Measurements from ENCODE around the gene CBL.
"Not testable (repeated sequence)": the region's sequence is repeated elsewhere in the genome, so short reads cannot be mapped to it uniquely, and the experiment has no call there.

Gene CBL

DNA sequence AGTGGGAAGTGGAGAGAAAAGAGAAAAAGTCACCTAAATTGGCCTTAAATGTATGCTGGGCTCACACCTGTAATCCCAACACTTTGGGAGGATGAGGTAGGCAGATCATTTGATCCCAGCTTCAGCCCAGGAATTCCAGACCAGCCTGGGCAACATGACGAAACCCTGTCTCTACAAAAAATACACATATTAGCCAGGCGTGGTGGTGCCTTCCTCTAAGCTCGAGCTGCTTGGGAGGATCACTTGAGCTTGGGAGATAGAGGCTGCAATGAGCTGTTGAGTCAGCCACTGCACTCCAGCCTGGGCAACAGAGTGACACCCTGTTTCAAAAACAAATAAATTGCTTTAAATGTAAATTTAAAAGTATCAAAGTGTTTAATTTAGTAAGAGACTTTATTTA lies 3.9 kb downstream of the CBL start:
- DNase-seq (ENCODE audit: low read depth in 2 of 2): no peak

GRCh38 chr11:119218141-119218878 lies 12.2 kb downstream of the CBL start:
- no peak for DNase-seq (ENCODE audit: low read depth in 2 of 2)

DNA sequence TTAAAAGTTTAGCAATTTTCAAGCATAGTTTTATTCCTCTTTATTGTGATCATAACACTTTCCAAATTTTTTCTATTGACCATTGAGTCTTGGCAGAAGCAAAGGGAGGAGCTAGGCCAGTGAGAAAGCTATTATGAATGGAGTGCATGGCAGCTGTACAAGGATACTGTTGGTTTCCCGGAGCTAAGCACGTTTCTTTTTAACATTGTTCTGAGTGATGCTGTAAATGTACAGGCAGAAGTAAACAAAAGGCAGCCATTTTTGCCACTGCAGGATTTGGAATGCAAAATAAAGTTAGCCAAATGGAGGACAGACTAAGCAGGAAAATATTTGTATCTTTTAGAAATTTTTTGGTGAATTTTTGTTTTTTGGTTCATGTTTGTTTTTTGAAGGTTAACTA lies 16.2 kb downstream of the CBL start:
- no peak for DNase-seq (ENCODE audit: low read depth in 2 of 2)

DNA sequence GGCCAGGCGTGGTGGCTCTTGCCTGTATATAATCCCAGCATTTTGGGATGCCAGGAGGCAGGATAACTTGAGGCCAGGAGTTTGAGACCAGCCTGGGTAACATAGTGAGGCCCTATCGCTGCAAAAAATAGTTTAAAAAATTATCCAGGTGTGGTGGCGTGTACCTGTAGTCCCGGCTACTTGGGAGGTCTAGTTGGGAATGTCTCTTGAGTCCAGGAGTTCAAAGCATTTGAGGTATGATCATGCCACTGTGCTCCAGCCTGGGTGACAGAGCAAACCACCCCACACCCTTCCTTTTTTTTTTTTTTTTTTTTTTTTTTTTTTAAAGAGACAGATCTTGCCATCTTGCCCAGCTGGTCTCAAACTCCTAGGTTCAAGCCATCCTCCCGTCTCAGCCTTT lies 16.8 kb downstream of the CBL start:
- no peak for DNase-seq (ENCODE audit: low read depth in 2 of 2)

GRCh38 chr11:119223856-119224255 lies 17.7 kb downstream of the CBL start:
- DNase-seq (ENCODE audit: low read depth in 2 of 2): no peak

GRCh38 chr11:119228535-119229287 lies 22.6 kb downstream of the CBL start:
- not testable (repeated sequence) for DNase-seq (ENCODE audit: low read depth in 2 of 2)

- no peak for DNase-seq (ENCODE audit: low read depth in 2 of 2)
Measured at GRCh38 chr11:119229288-119229672, 23.1 kb downstream of the CBL start.

DNA sequence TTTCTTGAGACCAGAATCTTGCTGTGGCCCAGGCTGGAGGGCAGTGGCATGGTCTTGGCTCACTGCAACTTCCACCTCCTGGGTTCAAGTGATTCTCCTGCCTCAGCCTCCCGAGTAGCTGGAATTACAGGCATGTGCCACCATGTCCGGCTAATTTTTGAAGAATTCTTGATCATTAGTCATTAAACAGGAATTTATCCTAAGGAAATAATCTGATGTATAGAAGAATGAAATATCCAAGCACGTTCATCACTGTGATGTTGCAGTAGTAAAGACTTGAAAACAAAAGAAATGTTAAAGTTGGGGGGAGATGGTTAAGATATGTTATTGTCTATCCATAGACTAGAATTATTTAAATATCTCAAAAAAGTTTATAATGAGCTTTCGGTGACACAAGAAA lies 23.6 kb downstream of the CBL start:
- DNase-seq (ENCODE audit: low read depth in 2 of 2): no peak

DNA sequence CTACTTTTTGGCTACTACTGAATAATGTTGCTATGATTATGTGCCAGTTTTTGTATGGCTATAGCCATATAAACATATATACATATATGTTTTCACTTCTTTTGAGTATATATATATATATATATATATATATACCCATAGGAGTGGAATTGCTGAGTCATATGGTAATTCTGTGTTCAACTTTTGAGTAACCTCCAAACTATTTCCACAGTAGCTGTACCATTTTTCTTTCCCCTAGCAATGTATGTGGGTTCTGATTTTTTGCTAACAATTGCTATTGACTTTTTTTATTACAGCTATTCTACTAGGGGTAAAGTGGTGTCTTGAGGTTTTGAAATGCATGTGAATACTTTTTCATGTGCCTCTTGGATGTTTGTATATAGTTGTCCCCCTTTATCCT lies 30.4 kb downstream of the CBL start:
- no peak for DNase-seq (ENCODE audit: low read depth in 2 of 2)

- DNase-seq (ENCODE audit: low read depth in 2 of 2): no peak
Measured at GRCh38 chr11:119236891-119237290, 30.8 kb downstream of the CBL start.

DNA sequence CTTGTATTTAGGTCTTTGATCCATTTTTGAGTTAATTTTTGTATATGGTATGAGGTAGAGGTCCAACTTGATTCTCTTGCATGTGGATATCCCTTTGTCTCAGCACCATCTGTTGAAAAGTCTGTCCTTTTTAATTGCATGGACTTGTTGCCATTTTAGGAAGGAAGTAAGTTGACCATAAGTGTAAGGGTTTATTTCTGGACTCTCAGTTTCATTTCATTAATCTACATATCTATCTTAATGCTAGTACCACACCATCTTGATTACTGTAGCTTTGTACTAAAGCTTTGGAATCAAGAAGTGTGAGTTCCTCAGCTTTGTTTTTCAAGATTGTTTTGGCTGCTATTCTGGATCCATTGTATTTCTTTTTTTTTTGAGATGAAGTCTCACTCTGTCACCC lies 31.4 kb downstream of the CBL start:
- DNase-seq (ENCODE audit: low read depth in 2 of 2): no peak

DNA sequence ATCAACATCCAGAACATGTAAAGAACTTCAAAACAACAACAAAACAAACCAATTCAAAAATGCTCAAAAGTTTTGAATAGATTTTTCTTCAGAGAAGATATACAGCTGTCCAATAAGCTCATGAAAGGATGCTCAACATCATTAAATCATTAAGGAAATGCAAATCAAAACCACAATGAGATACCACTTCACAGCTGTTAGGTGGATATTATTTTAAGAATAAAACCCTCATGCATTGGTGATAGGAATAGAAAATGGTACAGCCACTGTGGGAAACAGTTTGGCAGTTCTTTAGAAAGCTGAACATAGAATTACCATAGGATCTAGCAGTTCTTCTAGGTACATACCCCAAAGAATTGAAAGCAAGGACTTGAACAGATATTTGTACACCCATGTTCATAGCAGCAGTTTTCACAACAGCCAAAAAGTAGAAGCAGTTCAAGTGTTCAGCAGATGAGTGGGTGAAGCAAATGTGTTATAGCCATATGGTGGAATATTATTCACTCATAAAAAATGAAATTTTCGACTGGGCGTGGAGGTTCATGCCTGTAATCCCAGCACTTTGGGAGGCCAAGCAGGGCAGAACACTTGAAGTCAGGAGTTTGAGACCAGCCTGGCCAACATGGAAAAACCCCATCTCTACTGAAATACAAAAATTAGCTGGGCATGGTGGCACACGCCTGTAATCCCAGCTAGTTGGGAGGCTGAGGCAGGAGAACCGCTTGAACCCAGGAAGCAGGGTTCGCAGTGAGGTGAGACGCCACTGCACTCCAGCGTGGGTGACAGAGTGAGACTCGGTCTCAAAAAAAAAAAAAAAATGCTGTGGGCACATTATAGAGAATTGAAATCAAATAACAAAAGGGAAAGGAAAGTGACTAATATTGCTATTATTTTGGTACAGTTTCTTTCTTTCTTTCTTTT lies 42.9 kb downstream of the CBL start:
- peak in 1 of 2 donors; percentile 10 for DNase-seq (ENCODE audit: low read depth in 2 of 2)

DNA sequence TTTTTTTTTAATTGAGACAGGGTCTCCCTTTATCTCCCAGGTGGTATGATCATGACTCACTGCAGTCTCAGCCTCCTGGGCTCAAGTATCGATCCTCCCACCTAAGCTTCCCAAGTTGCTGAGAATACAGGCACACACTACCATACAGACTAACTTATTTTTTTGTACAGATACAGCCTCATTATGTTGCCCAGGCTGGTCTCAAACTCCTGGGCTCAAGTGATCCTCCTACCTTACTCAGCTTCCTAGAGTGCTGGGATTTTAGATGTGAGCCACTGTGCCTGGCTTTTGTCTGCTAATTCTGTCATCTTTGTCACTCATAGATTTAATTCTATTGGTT lies 43.5 kb downstream of the CBL start:
- DNase-seq (ENCODE audit: low read depth in 2 of 2): no peak

GRCh38 chr11:119251114-119251513 lies 45.0 kb downstream of the CBL start:
- no peak for DNase-seq (ENCODE audit: low read depth in 2 of 2)

- peak; percentile 23 to 41 for DNase-seq (ENCODE audit: low read depth in 2 of 2)
Measured at GRCh38 chr11:119254239-119254638, 48.1 kb downstream of the CBL start.

- no peak for DNase-seq (ENCODE audit: low read depth in 2 of 2)
Measured at GRCh38 chr11:119258180-119258579, 52.0 kb downstream of the CBL start.

DNA sequence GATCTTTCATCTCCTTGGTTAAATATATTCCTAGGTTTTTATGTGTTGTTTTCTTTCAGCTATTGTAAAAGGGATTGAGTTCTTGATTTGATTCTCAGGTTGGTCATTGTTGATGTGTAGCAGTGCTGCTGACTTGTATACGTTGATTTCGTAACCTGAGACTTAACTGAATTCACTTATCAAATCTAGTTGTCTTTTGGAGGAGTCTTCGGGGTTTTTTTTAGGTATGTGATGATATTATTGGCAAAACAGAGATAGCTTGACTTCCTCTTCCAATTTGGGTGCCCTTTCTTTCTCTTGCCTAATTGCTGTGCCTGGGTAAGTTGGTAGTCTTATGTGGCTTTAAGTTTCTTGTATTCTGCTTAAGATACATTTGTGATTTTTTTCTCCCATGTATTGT lies 52.8 kb downstream of the CBL start:
- DNase-seq (ENCODE audit: low read depth in 2 of 2): no peak

DNA sequence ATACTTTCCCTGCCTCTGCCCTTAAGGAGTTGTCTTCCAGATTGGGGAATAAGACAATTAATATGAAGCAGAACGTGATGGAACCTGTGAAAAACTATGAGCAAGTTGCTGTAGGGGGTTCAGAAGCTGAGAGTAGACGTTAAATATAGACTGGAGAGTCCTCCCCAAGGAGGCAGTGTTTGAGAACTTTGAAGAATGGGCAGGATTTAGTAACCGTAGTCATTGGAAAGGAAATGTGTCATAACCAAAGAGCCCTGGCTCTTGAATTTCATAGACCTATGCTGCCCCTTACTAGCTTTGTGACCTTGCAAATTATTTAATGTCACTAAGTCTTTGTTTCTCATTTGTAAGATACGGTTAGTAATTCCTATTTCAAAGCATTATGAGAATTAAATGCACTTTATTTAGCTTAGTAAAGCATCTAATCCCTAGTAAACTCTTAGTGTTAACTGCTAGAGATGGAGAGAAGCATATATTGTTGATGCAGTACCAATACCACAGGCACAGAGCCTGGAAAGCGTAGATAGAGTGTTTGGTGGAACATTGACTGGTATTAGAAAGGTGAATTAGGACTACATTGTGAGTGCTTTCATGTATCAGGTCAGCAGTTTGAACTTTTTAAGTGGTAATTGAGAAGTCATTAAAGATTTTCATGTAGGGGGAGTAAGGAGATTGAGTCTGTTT lies 56.7 kb downstream of the CBL start:
- DNase-seq (ENCODE audit: low read depth in 2 of 2): no peak

DNA sequence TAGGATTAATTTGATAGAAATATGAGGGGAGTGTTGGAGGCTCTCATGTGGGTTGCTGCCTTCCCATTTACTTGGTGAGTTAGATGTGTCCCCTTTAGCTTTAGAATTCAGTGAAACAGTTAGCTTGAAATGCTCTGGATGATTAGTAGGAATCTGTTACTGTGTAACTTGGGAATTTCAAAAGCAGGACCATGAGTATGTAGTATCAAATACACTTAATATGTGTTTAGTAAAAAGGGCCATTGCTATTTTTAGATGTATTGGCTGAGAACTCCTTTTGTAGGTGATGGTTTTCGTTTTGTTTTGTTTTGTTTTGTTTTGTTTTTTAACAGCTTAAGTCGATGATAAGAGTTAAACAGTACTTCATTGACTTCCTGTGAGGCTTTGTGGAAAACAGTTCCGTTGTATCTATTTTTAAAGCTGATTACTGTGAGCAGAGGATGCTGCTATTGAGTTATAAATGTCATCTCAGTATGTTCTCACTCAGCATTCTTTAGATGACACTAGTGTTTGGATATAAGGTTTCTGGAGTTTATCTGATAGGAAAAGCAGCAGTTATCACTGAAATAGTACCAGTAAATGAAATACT lies 57.3 kb downstream of the CBL start:
- DNase-seq (ENCODE audit: low read depth in 2 of 2): no peak

- no peak for DNase-seq (ENCODE audit: low read depth in 2 of 2)
Measured at GRCh38 chr11:119266063-119266462, 59.9 kb downstream of the CBL start.

DNA sequence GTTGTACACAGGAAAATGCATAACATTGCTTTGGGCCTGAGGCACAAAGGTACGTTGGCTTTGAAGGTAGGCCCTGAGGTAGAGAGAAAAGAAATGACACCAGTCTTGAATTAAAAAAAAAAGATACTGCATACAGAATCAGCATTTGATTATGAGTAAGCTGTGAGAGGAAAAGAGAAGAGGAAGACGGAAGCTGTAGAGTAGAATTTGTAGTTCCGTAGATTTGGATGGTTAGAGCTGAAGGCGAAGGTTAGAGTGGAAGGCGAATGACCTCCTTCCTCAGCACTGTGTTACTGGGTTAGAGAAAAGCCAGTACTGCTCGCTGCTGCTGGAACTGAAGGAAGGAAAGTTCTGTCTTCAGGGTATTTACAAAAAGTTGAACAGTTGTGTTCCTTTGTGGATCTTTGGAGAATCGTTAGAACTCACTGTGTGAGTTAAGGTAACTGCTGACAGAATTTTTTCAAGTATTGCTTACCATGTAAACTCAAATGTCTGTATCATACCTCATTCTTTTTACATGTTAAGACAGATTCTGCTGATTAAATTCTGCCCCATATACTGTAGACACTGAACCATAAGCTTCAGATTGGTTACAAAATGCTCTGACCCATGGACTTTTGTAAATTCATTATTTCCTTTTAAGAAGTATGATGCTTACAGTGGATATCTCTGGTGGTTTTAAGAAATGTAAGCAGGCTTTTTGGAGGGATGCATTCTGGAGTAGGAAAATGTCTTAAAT lies 60.5 kb downstream of the CBL start:
- DNase-seq (ENCODE audit: low read depth in 2 of 2): no peak

Data from stimulated activated CD4-positive, alpha-beta T cell treated with anti-CD3 and anti-CD28 coated beads, Interleukin-1b, Interleukin-23, amount 100 ng/mL, for 4 hours (primary cell).